ENCODE measurements around the gene MAPKAPK3.

MAPKAPK3 gene

GRCh38 chr3:50604110-50604621 lies 12.8 kb upstream of the MAPKAPK3 start:
- H3K27ac ChIP-seq (ENCODE audit: low read depth, low read length): no peak overlapping the region
- H3K36me3 ChIP-seq (ENCODE audit: insufficient read depth, low read length): peaks cover 15% of the 10 kb centered on the region
- H3K9me3 ChIP-seq (ENCODE audit: low read length): no peaks in the 10 kb centered on the region
- no peak overlapping the region for H3K4me3 ChIP-seq (ENCODE audit: low read depth in 1 of 2, low read length in 2 of 2)
- no peak overlapping the region for H3K9ac ChIP-seq (ENCODE audit: low read length)
- H3K4me1 ChIP-seq (ENCODE audit: insufficient read depth, low read length): peaks cover 48% of the 10 kb centered on the region
- H3K27me3 ChIP-seq (ENCODE audit: control insufficient read depth in 1 of 2, insufficient read depth in 2 of 2, low read length in 2 of 2): no peaks in the 10 kb centered on the region

- H3K4me1 ChIP-seq (ENCODE audit: insufficient read depth, low read length): peaks cover 48% of the 10 kb centered on the region
- H3K27me3 ChIP-seq (ENCODE audit: control insufficient read depth in 1 of 2, insufficient read depth in 2 of 2, low read length in 2 of 2): no peaks in the 10 kb centered on the region
- H3K9me3 ChIP-seq (ENCODE audit: low read length): no peaks in the 10 kb centered on the region
- no peak overlapping the region for H3K4me3 ChIP-seq (ENCODE audit: low read depth in 1 of 2, low read length in 2 of 2)
- H3K9ac ChIP-seq (ENCODE audit: low read length): peak overlapping the region; percentile 11
- H3K27ac ChIP-seq (ENCODE audit: low read depth, low read length): no peak overlapping the region
- peaks cover 15% of the 10 kb centered on the region for H3K36me3 ChIP-seq (ENCODE audit: insufficient read depth, low read length)
These were observed 12.0 kb upstream of the MAPKAPK3 start for GRCh38 chr3:50604628-50605588.

DNA sequence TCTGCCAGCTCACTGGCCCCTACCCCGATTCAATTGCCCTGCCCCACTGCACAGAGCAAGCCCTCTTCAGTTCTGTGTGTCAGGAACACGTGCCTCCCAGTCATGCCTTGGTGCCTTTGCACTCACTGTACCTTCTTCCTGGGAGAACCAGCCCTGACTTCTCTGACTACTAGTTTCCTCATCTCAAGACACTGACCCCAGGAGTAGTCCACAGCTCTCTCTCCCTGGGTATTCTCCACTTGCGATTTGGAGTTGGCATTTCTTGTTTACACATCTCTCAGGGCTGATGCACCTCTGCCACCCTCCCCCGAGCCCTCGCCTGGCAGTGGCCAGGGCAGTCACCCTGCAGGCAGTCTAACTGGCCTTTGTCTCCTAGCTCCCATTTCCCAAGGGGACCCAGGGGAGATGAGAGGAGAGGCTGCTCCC lies 11.0 kb upstream of the MAPKAPK3 start:
- Histone ChIP-seq H3K27me3 (ENCODE audit: control insufficient read depth in 1 of 2, insufficient read depth in 2 of 2, low read length in 2 of 2) (no peaks in the 10 kb centered on the region), H3K36me3 (ENCODE audit: insufficient read depth, low read length) (peaks cover 15% of the 10 kb centered on the region), H3K4me1 (ENCODE audit: insufficient read depth, low read length) (peaks cover 48% of the 10 kb centered on the region), H3K27ac (ENCODE audit: low read depth, low read length) (no peak overlapping the region), H3K4me3 (ENCODE audit: low read depth in 1 of 2, low read length in 2 of 2) (no peak overlapping the region), H3K9me3 (ENCODE audit: low read length) (no peaks in the 10 kb centered on the region), H3K9ac (ENCODE audit: low read length) (no peak overlapping the region)

GRCh38 chr3:50606596-50606995 lies 10.4 kb upstream of the MAPKAPK3 start:
- H3K27ac ChIP-seq (ENCODE audit: low read depth, low read length): no peak overlapping the region
- H3K27me3 ChIP-seq (ENCODE audit: control insufficient read depth in 1 of 2, insufficient read depth in 2 of 2, low read length in 2 of 2): no peaks in the 10 kb centered on the region
- H3K4me1 ChIP-seq (ENCODE audit: insufficient read depth, low read length): peaks cover 46% of the 10 kb centered on the region
- H3K9me3 ChIP-seq (ENCODE audit: low read length): no peaks in the 10 kb centered on the region
- H3K9ac ChIP-seq (ENCODE audit: low read length): no peak overlapping the region
- H3K36me3 ChIP-seq (ENCODE audit: insufficient read depth, low read length): peaks cover 15% of the 10 kb centered on the region
- no peak overlapping the region for H3K4me3 ChIP-seq (ENCODE audit: low read depth in 1 of 2, low read length in 2 of 2)

DNA sequence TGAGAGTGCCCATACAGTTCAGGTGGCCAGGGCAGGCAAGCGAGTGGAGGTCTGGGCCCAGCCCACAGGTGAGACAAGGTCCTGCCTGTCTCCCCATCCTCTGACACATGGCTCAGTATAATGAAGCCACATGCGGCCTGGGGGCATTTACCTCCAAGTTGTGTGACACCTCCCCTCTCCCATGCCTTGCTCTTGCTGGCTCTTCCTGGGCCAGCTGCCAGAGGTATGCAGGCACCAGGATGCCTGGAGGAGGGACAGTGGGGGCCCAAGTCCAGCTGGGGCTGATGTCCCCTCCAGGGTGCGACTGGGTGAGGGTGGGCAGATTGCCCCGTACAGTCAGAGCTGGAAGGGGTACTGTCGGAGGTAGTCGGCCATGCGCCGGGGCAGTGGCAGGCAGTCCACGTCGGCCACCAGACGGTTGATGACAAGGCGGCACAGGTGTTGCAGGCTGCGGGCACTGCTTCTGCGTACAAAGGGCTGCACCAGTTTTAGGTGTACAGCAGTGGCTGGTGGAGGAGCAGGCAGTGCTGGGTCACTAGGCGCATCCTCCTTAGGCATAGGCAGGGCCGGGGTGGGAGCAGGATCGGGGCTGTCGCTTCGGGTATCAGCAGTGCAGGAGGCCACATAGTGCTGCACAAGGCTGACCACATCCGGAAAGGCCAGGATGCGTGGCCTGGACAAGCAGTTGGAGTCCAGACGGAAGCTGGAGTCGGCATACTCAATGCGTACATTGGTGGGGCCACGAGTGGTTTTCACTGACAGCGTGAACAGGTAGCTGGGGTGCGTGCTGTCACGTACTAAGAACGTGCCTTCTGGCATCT lies 9.5 kb upstream of the MAPKAPK3 start:
- Histone ChIP-seq H3K4me1 (ENCODE audit: insufficient read depth, low read length) (peaks cover 40% of the 10 kb centered on the region), H3K27ac (ENCODE audit: low read depth, low read length) (no peak overlapping the region), H3K36me3 (ENCODE audit: insufficient read depth, low read length) (peaks cover 15% of the 10 kb centered on the region)

GRCh38 chr3:50608278-50608677 lies 8.7 kb upstream of the MAPKAPK3 start:
- Histone ChIP-seq H3K4me3 (ENCODE audit: low read depth in 1 of 2, low read length in 2 of 2) (no peak overlapping the region), H3K36me3 (ENCODE audit: insufficient read depth, low read length) (peaks cover 15% of the 10 kb centered on the region), H3K9ac (ENCODE audit: low read length) (no peak overlapping the region), H3K4me1 (ENCODE audit: insufficient read depth, low read length) (peaks cover 42% of the 10 kb centered on the region), H3K27me3 (ENCODE audit: control insufficient read depth in 1 of 2, insufficient read depth in 2 of 2, low read length in 2 of 2) (no peaks in the 10 kb centered on the region), H3K27ac (ENCODE audit: low read depth, low read length) (no peak overlapping the region), H3K9me3 (ENCODE audit: low read length) (no peaks in the 10 kb centered on the region)

More for the DNA sequence above, 9.5 kb upstream of the MAPKAPK3 start:
- no peak overlapping the region for H3K4me3 ChIP-seq (ENCODE audit: low read depth in 1 of 2, low read length in 2 of 2)
- H3K27me3 ChIP-seq (ENCODE audit: control insufficient read depth in 1 of 2, insufficient read depth in 2 of 2, low read length in 2 of 2): no peaks in the 10 kb centered on the region
- no peaks in the 10 kb centered on the region for H3K9me3 ChIP-seq (ENCODE audit: low read length)
- H3K9ac ChIP-seq (ENCODE audit: low read length): no peak overlapping the region

- Histone ChIP-seq H3K27me3 (ENCODE audit: control insufficient read depth in 1 of 2, insufficient read depth in 2 of 2, low read length in 2 of 2) (no peaks in the 10 kb centered on the region), H3K9ac (ENCODE audit: low read length) (no peak overlapping the region), H3K27ac (ENCODE audit: low read depth, low read length) (no peak overlapping the region), H3K36me3 (ENCODE audit: insufficient read depth, low read length) (peaks cover 15% of the 10 kb centered on the region), H3K4me1 (ENCODE audit: insufficient read depth, low read length) (peaks cover 50% of the 10 kb centered on the region), H3K4me3 (ENCODE audit: low read depth in 1 of 2, low read length in 2 of 2) (peak overlapping the region in 1 of 2 donors; percentile 77), H3K9me3 (ENCODE audit: low read length) (no peaks in the 10 kb centered on the region)
These were observed 7.7 kb upstream of the MAPKAPK3 start for GRCh38 chr3:50609071-50609762.

- Histone ChIP-seq H3K27ac (ENCODE audit: low read depth, low read length) (no peak overlapping the region), H3K9me3 (ENCODE audit: low read length) (no peaks in the 10 kb centered on the region), H3K4me3 (ENCODE audit: low read depth in 1 of 2, low read length in 2 of 2) (peak overlapping the region in 1 of 2 donors; percentile 77), H3K9ac (ENCODE audit: low read length) (no peak overlapping the region), H3K27me3 (ENCODE audit: control insufficient read depth in 1 of 2, insufficient read depth in 2 of 2, low read length in 2 of 2) (no peaks in the 10 kb centered on the region), H3K4me1 (ENCODE audit: insufficient read depth, low read length) (peaks cover 50% of the 10 kb centered on the region), H3K36me3 (ENCODE audit: insufficient read depth, low read length) (peaks cover 15% of the 10 kb centered on the region)
These were observed 7.2 kb upstream of the MAPKAPK3 start for GRCh38 chr3:50609763-50610085.

GRCh38 chr3:50610181-50610971 lies 6.6 kb upstream of the MAPKAPK3 start:
- H3K9me3 ChIP-seq (ENCODE audit: low read length): no peaks in the 10 kb centered on the region
- H3K9ac ChIP-seq (ENCODE audit: low read length): peak overlapping the region; percentile 69
- no peaks in the 10 kb centered on the region for H3K27me3 ChIP-seq (ENCODE audit: control insufficient read depth in 1 of 2, insufficient read depth in 2 of 2, low read length in 2 of 2)
- peak overlapping the region; percentile 76 to 77 for H3K4me3 ChIP-seq (ENCODE audit: low read depth in 1 of 2, low read length in 2 of 2)
- H3K4me1 ChIP-seq (ENCODE audit: insufficient read depth, low read length): peaks cover 49% of the 10 kb centered on the region
- H3K36me3 ChIP-seq (ENCODE audit: insufficient read depth, low read length): peaks cover 15% of the 10 kb centered on the region
- peak overlapping the region; percentile 73 for H3K27ac ChIP-seq (ENCODE audit: low read depth, low read length)

DNA sequence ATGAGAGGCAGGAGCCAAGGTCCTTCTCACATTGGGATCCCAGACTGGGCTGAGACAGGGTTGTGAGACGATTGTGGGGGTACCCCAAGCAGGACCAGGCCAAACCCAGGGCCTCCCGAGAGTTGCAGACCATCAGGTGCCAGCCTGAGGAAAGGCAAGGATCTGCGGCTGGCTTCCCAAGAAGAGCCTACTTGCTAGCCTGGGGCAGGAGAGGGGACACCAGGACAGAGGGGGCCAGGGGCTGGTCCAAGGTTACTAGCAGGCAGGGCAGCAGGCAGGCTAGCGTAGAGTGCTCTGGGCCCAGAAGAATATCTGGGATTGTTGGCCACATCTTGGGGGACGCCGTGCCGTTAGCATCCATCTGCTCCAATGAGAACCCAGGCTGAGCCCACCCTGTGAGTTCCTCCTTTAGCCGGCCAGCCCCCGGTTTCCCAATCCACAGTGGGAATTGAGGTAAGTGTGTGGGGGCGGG lies 5.9 kb upstream of the MAPKAPK3 start:
- Histone ChIP-seq H3K27me3 (ENCODE audit: control insufficient read depth in 1 of 2, insufficient read depth in 2 of 2, low read length in 2 of 2) (no peaks in the 10 kb centered on the region), H3K36me3 (ENCODE audit: insufficient read depth, low read length) (peaks cover 15% of the 10 kb centered on the region), H3K9ac (ENCODE audit: low read length) (peak overlapping the region; percentile 69), H3K4me1 (ENCODE audit: insufficient read depth, low read length) (peaks cover 44% of the 10 kb centered on the region), H3K4me3 (ENCODE audit: low read depth in 1 of 2, low read length in 2 of 2) (peak overlapping the region; percentile 76 to 77), H3K27ac (ENCODE audit: low read depth, low read length) (peak overlapping the region; percentile 73), H3K9me3 (ENCODE audit: low read length) (no peaks in the 10 kb centered on the region)

Data from muscle layer of colon (tissue), 2 donors.